Measurements from ENCODE around the gene NGEF. TPM values are rescaled to one million over a fixed set of nuclear protein-coding genes. Genes with fewer than 3 reads are reported as not detected.

Gene NGEF
- total and polyA plus RNA-seq, 10 of the 15 experiments (the other 5 are each of a cell fraction or from before 2014, with no cell fraction given) = 0.12 TPM; not detected in 9

DNA sequence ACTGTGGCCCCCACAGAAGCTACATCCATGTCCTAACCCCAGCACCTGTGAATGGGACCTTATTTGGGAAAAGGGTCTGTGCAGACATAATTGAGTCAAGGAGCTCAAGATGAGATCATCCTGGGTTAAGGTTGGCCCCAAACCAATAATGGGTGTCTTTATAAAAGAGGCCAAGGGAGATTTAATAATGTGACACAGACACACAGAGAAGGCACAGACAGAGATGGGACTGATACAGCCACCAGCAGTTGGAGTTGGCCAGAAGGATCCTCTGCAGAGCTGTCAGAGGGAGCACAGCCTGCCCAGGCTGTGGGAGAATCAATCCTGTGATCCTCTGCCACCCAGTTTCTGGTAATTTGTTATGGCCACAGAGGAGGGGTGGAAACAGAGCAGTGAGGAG, 116.9 kb downstream of the NGEF start:
- ChIA-PET SMC1A (ENCODE audit: uncharacterized antibody, unreplicated experiment) (interaction anchor here (1.2 kb wide), 1 partner anchor 156 kb away, joined by 3 read pairs; no protein-coding TSS in a partner anchor), CTCF (no interaction called here), POLR2A (no interaction called here), RAD21 (ENCODE audit: unreplicated experiment) (no interaction called here)
- no TSS peak for BruUV-seq (replicated peaks)
- no peak overlapping the region for H3K4me2 ChIP-seq (ENCODE audit: control insufficient read depth, insufficient read depth)
- ATAC-seq (no peak), FAIRE-seq (no peak), DNase-seq (ENCODE audit: low read depth, low spot score) (no peak)
- no peaks in the 10 kb centered on the region for H3K79me2 ChIP-seq (ENCODE audit: control insufficient read depth, insufficient read depth, low read length)
- H2AFZ ChIP-seq (ENCODE audit: control insufficient read depth, low read depth, low read length) = no peak overlapping the region
- no peak overlapping the region for H3K27ac ChIP-seq (ENCODE audit: control insufficient read depth, insufficient read depth)
- H3K36me3 ChIP-seq (ENCODE audit: control insufficient read depth in 2 of 2, insufficient read depth in 2 of 2, low read length in 1 of 2) = no peaks in the 10 kb centered on the region
- H3K4me1 ChIP-seq (ENCODE audit: control insufficient read depth, insufficient read depth, low read length) = no peaks in the 10 kb centered on the region
- H3K9me3 ChIP-seq (replicated peaks; ENCODE audit: control insufficient read depth, insufficient read depth, low read length) = no peaks in the 10 kb centered on the region
- in situ Hi-C loops (cut with MboI) = no loop called here
- intact Hi-C loops (cut with micrococcal nuclease; ENCODE audit: unreplicated experiment) = no loop called here
- no peak overlapping the region for H3K9ac ChIP-seq (ENCODE audit: control insufficient read depth, insufficient read depth, low read length)
- H3K27me3 ChIP-seq (replicated peaks in 1 of 2; ENCODE audit: control insufficient read depth in 2 of 2, insufficient read depth in 2 of 2, low read length in 1 of 2) = no peaks in the 10 kb centered on the region
- no peaks in the 10 kb centered on the region for H4K20me1 ChIP-seq (ENCODE audit: control insufficient read depth, insufficient read depth)
- no peak overlapping the region for H3K4me3 ChIP-seq
- TF ChIP-seq GATAD2B (conservative IDR thresholded peaks at IDR 0.05; ENCODE audit: low read depth) (no peak), CHD4 (IDR thresholded peaks at IDR 0.05) (no peak), SP1 (IDR thresholded peaks at IDR 0.05; ENCODE audit: low read depth, low read length) (no peak), BACH1 (IDR thresholded peaks at IDR 0.05; ENCODE audit: borderline replicate concordance) (no peak), TAF1 (IDR thresholded peaks at IDR 0.05; ENCODE audit: borderline replicate concordance, low read depth, low read length) (no peak), NFIC (IDR thresholded peaks at IDR 0.05; ENCODE audit: low read depth, low read length) (no peak), EED (IDR thresholded peaks at IDR 0.05; ENCODE audit: low read depth) (no peak), KLF5 (IDR thresholded peaks at IDR 0.05; ENCODE audit: partially characterized antibody) (no peak), MLLT1 (IDR thresholded peaks at IDR 0.05) (no peak), HCFC1 (IDR thresholded peaks at IDR 0.05; ENCODE audit: low read length) (no peak), SUPT20H (IDR thresholded peaks at IDR 0.05; ENCODE audit: borderline replicate concordance, control insufficient read depth, low read depth, low read length) (no peak), REST (IDR thresholded peaks at IDR 0.05; ENCODE audit: low read depth, low read length) (no peak), BMI1 (IDR thresholded peaks at IDR 0.05; ENCODE audit: borderline replicate concordance) (no peak)
- TF ChIP-seq, protein P1, sequence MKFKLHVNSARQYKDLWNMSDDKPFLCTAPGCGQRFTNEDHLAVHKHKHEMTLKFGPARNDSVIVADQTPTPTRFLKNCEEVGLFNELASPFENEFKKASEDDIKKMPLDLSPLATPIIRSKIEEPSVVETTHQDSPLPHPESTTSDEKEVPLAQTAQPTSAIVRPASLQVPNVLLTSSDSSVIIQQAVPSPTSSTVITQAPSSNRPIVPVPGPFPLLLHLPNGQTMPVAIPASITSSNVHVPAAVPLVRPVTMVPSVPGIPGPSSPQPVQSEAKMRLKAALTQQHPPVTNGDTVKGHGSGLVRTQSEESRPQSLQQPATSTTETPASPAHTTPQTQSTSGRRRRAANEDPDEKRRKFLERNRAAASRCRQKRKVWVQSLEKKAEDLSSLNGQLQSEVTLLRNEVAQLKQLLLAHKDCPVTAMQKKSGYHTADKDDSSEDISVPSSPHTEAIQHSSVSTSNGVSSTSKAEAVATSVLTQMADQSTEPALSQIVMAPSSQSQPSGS (IDR thresholded peaks at IDR 0.05; ENCODE audit: low read length) = no peak
- TF ChIP-seq, protein P2, sequence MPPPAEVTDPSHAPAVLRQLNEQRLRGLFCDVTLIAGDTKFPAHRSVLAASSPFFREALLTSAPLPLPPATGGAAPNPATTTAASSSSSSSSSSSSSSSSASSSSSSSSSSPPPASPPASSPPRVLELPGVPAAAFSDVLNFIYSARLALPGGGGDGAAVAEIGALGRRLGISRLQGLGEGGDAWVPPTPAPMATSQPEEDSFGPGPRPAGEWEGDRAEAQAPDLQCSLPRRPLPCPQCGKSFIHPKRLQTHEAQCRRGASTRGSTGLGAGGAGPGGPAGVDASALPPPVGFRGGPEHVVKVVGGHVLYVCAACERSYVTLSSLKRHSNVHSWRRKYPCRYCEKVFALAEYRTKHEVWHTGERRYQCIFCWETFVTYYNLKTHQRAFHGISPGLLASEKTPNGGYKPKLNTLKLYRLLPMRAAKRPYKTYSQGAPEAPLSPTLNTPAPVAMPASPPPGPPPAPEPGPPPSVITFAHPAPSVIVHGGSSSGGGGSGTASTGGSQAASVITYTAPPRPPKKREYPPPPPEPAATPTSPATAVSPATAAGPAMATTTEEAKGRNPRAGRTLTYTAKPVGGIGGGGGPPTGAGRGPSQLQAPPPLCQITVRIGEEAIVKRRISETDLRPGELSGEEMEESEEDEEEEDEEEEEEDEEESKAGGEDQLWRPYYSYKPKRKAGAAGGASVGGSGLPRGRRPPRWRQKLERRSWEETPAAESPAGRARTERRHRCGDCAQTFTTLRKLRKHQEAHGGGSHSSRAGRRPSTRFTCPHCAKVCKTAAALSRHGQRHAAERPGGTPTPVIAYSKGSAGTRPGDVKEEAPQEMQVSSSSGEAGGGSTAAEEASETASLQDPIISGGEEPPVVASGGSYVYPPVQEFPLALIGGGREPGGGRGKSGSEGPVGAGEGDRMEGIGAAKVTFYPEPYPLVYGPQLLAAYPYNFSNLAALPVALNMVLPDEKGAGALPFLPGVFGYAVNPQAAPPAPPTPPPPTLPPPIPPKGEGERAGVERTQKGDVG (CRISPR knock-in tag; IDR thresholded peaks at IDR 0.05) = no peak
- TF ChIP-seq, protein P3, sequence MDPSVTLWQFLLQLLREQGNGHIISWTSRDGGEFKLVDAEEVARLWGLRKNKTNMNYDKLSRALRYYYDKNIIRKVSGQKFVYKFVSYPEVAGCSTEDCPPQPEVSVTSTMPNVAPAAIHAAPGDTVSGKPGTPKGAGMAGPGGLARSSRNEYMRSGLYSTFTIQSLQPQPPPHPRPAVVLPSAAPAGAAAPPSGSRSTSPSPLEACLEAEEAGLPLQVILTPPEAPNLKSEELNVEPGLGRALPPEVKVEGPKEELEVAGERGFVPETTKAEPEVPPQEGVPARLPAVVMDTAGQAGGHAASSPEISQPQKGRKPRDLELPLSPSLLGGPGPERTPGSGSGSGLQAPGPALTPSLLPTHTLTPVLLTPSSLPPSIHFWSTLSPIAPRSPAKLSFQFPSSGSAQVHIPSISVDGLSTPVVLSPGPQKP (IDR thresholded peaks at IDR 0.05; ENCODE audit: low read depth, low read length) = no peak
